Measurements from ENCODE around the gene ATP6V0A4.

DNA sequence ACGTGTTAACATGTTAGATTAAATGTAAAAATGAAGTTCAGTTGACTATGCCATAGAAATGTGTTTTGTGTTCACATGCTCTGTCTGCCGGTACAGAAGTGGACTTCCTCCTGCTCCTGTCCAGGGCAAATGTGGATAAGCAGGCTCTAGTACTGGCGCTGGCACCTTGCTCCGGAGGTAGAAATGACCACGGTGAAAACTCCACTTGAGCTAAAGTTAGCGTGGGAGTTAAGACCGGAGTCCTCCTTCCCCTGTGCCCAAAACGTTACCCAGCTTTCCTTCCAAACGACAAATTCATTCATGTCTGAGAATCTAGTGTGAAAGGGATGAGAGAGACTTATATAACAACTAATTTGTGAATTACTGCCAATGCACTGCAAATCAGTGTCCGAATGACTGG, 35.0 kb upstream of the ATP6V0A4 start:
- TF ChIP-seq, protein P1, sequence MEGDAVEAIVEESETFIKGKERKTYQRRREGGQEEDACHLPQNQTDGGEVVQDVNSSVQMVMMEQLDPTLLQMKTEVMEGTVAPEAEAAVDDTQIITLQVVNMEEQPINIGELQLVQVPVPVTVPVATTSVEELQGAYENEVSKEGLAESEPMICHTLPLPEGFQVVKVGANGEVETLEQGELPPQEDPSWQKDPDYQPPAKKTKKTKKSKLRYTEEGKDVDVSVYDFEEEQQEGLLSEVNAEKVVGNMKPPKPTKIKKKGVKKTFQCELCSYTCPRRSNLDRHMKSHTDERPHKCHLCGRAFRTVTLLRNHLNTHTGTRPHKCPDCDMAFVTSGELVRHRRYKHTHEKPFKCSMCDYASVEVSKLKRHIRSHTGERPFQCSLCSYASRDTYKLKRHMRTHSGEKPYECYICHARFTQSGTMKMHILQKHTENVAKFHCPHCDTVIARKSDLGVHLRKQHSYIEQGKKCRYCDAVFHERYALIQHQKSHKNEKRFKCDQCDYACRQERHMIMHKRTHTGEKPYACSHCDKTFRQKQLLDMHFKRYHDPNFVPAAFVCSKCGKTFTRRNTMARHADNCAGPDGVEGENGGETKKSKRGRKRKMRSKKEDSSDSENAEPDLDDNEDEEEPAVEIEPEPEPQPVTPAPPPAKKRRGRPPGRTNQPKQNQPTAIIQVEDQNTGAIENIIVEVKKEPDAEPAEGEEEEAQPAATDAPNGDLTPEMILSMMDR (IDR thresholded peaks at IDR 0.05), result no peak
- TF ChIP-seq POLR2A (IDR thresholded peaks at IDR 0.05; ENCODE audit: low read depth) (no peak), POLR2AphosphoS5 (IDR thresholded peaks at IDR 0.05) (no peak)

Data from esophagus muscularis mucosa (tissue), 3 donors.